Germinal center (tissue), 1 donor: ENCODE data around the gene ADARB2.

ENCODE experiments used
- DNase-seq: peaks from one replicate; pipeline ENCODE4 v3.0.0; 2012; ENCODE audit warnings: mixed read lengths, low spot score

ADARB2 gene

GRCh38 chr10:1187855-1188557 lies 549.3 kb downstream of the ADARB2 start:
- DNase-seq, result no peak

GRCh38 chr10:1187151-1187854 lies 550.0 kb downstream of the ADARB2 start:
- no peak for DNase-seq

GRCh38 chr10:1186683-1186990 lies 550.7 kb downstream of the ADARB2 start:
- DNase-seq, result no peak

- DNase-seq, result no peak
These were observed 551.2 kb downstream of the ADARB2 start for GRCh38 chr10:1185911-1186682.

- DNase-seq, result no peak
These were observed 552.5 kb downstream of the ADARB2 start for GRCh38 chr10:1184541-1185430.

- DNase-seq, result no peak
These were observed 553.6 kb downstream of the ADARB2 start for GRCh38 chr10:1183701-1184100.

GRCh38 chr10:1183033-1183396 lies 554.3 kb downstream of the ADARB2 start:
- DNase-seq, result no peak

GRCh38 chr10:1182280-1183032 lies 554.9 kb downstream of the ADARB2 start:
- no peak for DNase-seq

- DNase-seq, result no peak
These were observed 556.5 kb downstream of the ADARB2 start for GRCh38 chr10:1180836-1181235.

GRCh38 chr10:1180071-1180730 lies 557.1 kb downstream of the ADARB2 start:
- DNase-seq, result no peak

GRCh38 chr10:1179346-1180070 lies 557.8 kb downstream of the ADARB2 start:
- DNase-seq, result no peak

- DNase-seq, result no peak
These were observed 558.8 kb downstream of the ADARB2 start for GRCh38 chr10:1178506-1178905.

GRCh38 chr10:1177936-1178335 lies 559.4 kb downstream of the ADARB2 start:
- DNase-seq, result no peak

- no peak for DNase-seq
These were observed 561.3 kb downstream of the ADARB2 start for GRCh38 chr10:1175956-1176565.

GRCh38 chr10:1174022-1174421 lies 563.3 kb downstream of the ADARB2 start:
- no peak for DNase-seq

- no peak for DNase-seq
These were observed 564.2 kb downstream of the ADARB2 start for GRCh38 chr10:1173091-1173490.

GRCh38 chr10:1172256-1172984 lies 564.9 kb downstream of the ADARB2 start:
- no peak for DNase-seq

- no peak for DNase-seq
These were observed 565.7 kb downstream of the ADARB2 start for GRCh38 chr10:1171586-1171985.

- DNase-seq, result no peak
These were observed 566.1 kb downstream of the ADARB2 start for GRCh38 chr10:1171182-1171581.
